22Rv1 (cell line): Measurements from ENCODE around the gene REEP6.

Experiments
- CTCF ChIP-seq: fragments of 450-650 bp; IDR thresholded peaks from 2 replicates; pipeline ENCODE4 v1.5.1; 2017; ENCODE audit warnings: mild to moderate bottlenecking
- ZFX ChIP-seq: fragments of 450-650 bp; IDR thresholded peaks from 2 replicates; pipeline ENCODE4 v1.6.1; 2017; ENCODE audit warnings: antibody characterized with exemption, borderline replicate concordance

- no peak for TF ChIP-seq CTCF
- TF ChIP-seq ZFX = no peak
These were observed 39.9 kb upstream of the REEP6 start for GRCh38 chr19:1450735-1451731.
